Measurements from ENCODE around the gene PARD3B.

Gene PARD3B

DNA sequence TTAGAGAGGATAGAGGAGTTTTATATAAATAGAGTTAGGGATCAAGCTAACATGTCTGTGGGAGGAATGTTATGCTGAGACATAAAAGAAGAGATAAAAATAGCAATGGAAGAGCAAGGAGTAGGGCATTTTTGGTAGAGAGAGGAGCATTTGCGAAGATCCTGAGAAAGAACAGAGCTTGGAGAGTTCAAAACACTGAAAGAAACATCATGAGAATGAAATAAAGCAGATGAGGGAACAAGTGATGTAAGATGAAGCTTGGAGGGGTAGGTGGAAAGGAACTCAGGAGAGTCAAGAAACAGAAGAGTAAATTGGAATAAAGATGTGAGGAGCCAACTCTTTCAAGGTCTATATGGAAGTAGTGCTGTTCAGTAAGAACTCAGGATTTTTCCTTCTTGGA lies 308.6 kb downstream of the PARD3B start:
- no peak for DNase-seq

DNA sequence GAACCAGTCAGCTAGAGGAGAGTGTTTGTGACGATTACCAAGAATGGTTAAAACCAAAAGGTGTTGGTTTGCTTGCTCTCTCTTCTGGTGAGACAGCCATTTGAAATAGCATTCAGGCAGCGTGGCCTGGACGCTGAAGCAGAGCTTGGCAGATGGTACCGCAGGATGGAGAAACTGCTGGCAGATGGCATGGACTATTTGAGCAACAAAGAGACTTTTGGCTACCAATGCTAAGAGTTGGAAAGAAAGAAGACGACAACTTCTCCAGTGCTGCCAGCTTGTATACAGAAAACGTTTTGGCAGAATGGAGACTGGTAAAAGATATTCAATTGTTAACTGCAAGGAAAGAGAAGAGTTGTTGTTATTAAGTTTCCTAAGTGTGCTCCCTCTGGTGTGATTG lies 315.0 kb downstream of the PARD3B start:
- DNase-seq = no peak

DNA sequence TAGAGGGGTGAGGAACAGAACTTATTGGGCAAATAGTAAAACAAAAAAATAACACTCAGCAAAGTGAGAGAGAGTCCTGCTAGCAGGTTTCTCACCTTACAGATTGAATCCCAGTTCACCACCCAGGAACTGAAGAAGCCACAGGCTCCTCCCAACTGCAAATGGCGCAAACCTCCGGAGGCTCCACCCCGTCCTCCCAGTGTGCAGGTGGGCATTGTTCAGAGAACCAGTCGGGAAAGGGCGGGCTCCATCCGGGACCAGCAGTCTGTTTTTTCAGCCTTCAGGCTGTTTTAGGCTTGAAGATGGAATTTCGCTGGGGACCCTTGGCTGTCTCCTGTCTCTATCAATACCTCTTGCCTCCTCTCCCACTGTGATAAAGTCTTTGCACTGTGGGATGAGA lies 317.5 kb downstream of the PARD3B start:
- DNase-seq = no peak

DNA sequence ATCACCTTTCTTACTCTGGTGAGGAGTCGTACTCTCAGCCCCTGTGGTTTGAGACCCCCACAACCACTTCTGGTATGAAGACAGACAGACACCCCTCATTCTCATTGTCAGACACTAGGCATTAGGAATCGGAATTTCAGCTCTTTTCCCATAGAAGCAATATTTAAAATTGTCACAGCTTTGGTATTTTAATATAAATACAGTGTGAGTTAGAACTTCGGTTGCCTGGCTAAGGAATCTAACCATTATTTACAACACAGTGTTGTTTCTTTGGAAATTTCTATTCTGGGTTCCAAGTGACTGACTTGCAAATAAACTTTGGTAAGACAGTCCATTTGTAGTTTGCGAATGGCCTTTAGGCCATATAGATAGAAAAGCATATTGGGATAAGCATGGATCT lies 318.1 kb downstream of the PARD3B start:
- no peak for DNase-seq

DNA sequence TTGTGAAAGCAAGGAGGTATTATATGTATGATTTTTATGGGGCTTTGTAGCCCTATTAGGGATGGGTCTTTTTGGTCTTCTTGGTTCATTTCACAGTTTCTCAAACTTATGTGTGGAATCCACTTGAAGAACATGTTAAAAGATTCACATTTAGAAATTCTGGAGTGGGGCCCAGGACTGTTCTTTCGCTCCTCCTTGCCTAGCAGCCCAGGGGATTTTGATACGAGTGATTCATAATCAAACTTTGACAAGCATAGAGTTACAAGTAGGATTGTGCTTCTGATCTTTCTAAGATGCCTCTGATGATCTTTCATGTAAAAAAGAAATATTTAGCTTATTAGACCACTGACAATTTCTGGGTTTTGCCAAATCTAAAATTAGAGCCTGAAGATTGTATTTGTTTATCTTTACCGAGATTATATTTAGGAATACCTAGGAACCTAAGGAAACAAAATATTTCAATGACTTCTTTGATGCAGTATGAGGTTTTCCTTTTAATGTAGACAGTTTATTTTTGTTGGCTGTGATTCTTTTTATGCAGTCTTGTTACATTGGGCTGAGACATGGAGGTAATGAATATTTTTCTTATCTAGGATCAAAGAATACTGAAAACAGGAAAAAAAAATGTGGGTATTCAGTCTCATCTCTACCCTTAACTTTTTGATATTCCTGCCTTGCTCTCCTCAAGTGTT lies 324.0 kb downstream of the PARD3B start:
- no peak for DNase-seq

DNA sequence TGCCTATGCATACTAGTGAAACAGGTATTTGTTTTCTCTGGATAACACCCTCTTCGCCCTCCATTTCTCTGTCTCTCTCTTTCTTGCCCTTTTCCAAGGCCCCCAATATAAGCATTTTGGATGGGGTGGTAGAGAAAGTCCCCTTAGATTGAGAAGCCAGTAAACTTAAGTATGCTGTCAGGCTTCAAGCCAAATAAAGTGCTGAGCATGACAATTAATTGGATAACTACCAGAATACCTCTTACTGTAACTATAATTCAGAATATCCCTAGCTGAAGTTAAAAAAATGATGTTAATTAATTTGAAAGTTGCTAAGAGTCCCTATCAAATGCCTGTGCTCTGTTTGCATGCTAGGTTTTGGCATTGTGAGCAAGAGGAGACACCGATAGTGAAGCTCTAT lies 324.8 kb downstream of the PARD3B start:
- no peak for DNase-seq

DNA sequence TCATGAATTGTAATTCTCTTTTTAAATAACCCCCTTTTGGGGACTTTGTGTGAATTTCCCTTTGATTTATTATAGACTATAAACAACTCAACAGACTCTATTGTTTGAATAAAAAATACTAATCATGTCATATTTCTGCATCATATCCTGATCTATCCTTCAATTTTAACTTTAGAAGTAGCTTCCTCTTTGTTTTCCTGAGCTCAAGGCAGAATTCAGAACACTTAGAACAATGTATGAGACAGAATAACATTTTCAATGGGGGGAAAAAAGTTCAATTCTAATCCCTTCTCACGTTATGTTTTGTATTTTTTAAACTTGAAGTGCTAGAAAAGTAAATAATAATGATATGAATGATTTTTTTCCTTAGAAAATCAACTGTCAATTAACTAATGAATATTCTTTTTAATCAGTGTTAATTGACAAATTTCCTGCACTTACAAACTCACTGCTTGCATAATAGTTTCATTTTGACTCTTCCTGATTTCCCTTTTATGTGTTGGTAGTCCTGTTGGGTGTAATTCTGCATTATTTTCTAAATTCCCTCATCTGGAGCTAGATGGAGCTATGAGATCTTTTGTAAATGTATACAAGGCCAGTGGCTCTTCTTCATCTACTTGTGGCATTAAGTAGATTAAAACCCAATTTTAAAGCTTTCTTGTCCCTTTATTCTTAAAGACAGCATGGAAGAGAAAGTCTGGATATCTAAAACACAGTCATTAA lies 326.1 kb downstream of the PARD3B start:
- DNase-seq = no peak

DNA sequence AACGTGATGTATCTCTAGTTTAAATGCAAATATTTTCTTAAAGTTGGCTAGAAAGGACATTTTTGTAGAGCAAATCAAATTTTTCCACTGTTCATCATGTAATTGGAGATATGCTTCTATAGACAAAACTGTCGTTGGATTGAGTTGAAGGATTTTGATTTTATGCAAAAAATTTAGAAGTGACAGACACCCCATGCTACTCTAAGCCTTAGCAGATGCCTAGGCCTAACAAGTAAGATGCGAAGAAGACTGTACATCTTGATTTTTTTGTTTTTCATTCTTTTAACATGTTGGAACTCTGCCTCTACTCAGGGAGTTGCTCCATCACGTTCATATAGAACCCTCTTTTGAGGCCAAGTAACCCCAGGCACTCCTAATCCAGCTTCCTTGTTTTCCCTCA lies 331.0 kb downstream of the PARD3B start:
- DNase-seq = no peak

DNA sequence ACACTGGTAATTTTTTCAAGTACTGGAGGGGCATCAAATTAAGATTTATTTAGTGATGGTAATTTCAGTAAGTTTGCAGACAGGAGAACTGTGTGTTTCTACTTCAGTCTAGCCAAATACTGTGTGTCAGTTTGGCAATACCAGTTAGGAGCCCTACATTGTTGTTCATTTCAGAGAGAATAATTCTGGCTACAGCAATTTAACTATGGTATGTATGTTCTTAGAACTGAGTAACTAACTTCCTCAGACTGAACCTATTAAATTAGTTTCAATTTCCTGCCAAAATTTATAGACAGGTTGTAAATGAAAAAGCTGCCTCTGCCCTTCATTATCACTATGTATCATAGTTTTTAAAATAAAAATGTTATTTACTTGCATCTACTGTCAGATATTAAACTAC lies 332.4 kb downstream of the PARD3B start:
- DNase-seq = no peak

DNA sequence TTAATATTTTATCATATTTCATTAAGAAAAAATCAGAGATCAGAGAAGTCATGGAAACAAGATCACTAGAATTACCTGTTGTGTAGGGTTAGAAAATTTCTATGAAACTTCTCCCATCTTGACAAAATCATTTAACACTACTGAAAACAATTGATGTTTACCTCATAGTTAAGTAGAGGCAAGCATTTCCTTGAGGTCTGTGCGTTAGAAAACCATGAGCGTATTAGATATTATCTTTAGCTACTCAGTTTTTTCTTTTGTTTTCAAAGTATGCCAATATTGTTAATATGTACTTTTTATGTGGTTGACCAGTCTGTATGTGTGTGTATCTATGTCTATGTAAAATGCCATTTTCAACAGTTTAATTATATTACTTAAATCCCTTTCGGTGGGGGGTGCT lies 335.7 kb downstream of the PARD3B start:
- no peak for DNase-seq

DNA sequence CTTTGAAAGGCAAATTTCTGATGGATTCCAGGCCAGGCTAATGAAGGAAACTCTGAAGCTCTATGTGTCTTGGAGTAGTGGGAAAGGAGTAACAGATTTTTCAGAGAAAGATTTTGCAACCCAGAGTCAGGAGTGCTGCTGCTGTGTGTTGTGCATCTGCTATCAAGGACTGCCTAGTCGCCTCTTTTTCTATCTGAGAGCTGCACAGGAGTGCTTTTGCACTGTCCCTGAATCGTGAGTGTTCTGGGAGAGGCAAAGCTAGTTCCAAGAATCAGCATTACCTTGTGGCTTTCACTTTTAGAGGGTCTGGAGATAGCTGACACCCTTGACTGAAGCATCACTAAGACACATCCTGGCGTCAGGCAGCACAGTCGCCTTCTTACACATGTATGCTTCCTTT lies 336.4 kb downstream of the PARD3B start:
- DNase-seq = no peak

DNA sequence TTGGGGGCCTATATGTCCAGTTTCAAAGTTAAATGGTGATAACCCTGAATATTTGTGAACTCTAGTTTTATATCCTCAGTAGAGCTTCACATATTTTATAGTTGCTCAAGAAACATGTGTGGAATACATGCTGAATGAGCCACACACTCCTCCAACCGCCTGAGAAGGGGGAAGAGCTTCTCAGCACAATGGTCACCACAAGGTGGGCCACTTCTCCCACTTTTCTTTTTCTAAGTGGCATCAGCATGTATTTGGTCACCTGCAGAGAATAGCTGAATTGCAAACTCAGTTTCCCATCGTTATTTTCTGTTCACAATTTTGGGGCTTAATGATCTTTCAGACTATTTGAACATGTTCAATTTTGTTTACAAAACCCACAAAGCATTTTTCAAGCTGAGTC lies 340.5 kb downstream of the PARD3B start:
- DNase-seq = no peak

DNA sequence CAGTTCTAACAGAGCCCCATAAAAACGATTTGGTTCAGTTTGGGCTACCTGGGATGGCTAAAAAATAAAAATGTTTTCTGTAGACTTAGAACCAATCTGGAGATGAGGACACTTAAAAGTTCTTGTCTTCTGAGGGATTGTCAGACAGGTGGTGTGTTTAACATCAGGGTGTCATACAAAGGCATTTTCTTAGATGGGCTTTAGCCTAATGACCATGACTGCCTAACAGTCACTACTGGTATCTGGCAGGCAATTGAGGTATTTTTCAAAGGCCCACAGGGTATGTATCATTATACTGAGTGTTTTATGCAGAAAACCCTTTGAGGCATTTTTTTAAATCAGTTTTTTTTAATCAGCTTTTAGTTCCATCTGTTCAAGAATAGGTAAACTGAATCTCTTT lies 341.4 kb downstream of the PARD3B start:
- no peak for DNase-seq

DNA sequence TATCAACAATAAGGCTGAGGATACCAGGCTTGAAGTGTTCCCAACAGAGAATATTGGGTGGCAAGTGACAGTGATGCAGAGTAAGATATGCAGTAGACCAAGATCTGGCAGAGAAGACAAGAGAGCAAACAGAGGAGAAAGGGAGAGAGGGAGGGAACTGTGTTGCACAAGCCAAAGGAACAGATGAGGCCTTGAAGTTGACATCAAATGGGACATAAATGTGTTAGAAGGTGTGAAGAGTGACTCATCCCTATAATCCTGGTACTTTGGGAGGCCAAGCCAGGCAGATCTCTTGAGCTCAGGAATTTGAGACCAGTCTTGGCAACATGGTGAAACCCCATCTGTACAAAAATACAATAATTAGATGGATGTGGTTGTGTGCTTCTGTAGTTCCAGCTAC lies 342.9 kb downstream of the PARD3B start:
- no peak for DNase-seq

DNA sequence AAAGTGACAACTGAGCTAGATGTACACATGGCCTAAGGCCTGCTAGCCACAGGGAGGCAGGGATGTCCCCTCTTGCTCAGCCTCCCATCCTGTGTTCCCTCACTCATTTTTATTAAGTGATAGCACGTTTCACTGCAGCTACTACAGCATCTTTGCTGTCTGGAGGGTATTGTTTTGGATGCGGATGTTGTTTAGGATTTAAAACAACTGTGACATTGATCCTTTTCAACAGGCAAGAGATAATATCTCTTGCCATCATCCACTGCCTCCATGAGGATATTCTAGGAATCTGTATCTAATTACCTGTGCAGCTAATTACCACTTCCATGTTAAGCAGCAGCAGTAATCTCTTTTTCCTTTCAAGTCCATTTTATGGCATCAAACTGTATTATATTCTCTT lies 345.4 kb downstream of the PARD3B start:
- no peak for DNase-seq

DNA sequence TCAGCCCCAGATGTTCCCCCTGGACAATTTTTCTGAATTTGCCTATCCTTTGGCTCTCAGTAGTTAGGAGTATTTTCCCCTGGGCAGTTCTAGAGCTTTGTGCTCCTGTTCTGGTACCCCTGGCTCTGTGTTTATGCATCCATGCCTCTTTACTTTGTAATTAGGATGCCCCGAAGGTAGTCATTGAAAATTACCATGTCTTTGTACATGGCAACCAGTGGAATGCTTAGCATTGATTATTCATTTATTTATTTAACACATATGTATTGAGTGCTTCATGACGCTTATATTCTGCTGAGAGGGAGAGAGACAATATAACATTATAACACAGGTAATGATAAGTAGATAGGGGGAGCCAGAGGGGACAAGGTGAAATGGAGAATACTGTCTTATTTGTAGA lies 346.5 kb downstream of the PARD3B start:
- no peak for DNase-seq

DNA sequence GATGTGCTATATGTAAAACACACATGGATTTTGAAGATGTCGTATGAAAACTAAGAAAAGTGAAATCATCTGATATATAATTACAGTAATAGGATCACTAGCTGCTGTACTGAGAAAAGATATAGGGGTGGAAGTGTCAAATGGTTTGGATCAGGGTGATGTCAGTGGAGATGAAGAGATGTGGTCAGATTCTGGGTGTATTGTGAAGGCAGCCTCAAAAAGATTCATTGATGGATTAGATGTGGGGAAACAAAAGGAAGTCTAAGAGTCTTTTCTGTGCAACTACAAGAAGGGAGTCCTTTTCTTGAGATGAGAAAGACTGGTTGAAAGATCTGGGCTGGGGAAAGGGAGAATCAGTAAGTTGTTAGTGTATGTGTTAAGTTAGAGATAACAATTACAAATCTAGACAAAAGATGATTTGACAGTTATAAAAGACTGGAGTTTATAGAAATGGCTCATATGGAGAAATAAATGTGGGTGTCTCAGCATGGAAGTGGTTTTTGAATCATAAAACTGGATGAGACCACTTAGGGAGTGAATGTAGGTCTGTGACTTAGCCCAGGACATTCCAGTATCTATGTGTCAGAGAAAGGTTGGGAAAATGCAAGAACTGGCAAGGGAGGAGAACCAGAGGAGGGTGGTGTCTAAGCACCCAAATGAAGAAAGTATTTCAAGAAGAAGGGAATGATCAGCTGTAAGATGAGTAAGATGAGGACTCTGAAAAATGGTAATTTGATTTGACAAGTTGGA lies 347.4 kb downstream of the PARD3B start:
- DNase-seq = no peak

DNA sequence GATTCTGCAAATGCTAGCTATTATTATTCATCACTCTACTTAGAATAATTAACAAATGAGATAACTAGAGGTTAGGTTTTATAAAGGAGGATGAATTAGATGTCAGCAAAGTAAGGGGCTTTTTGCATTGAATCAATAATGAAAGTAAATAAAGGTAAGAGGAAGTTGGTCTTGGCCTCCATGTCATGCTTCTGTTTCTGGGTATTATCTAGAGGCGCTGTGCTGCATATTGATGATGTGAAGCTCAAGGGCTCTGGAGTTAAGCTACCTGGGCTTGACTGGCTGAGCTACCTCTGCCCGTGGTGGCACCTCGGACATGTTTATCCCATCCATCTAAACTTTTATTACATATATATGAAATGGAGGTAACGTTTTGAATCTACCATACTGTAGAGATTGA lies 350.9 kb downstream of the PARD3B start:
- DNase-seq = no peak

DNA sequence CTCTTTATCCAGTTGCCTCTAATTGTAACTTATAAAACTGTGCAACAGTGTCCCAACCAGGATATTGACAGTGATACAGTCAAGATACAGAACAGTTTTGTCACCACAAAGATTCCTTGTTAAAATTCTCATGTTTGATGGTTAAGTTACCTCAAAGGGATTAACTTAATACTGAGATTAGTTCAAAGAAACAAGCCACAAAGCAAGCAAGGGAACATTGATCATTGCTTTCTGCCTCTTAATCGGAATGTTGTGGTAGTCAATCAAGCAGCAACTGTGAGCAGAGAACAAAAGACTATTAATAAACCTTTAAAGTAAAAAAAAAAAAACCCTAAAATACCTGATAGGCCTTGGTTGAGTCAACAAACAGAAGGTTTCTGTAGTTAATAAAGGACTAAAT lies 352.3 kb downstream of the PARD3B start:
- DNase-seq = no peak

DNA sequence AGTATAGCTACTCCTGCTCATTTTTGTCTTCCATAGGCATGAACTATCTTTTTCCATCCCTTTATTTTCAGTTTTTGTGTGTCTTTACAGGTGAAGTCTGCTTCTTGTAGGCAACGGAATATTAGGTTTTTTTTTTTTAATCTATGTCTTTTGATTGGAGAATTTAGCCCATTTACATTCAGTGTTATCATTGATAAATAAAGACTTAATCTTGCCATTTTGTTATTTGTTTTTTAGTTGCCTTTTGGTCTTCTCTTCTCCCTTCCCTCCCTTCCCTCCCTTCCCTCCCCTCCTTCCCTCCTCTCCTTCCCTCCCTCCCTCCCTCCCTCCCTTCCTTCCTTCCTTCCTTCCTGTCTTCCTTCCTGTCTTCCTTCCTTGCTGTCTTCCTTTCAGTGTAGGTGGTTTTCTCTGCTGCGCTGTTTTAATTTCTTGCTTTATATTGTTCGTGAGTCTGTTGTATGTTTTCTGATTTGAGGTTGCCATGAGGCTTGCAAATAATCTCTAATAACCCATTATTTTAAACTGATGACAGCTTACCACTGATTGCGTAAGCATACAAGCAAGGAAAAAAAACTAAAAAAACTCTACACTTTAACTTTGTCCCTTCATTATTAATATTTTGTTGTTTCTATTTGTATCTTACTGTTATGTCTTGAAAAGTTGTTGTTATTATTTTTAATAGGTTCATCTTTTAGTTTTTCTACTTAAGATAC lies 353.8 kb downstream of the PARD3B start:
- no peak for DNase-seq

DNA sequence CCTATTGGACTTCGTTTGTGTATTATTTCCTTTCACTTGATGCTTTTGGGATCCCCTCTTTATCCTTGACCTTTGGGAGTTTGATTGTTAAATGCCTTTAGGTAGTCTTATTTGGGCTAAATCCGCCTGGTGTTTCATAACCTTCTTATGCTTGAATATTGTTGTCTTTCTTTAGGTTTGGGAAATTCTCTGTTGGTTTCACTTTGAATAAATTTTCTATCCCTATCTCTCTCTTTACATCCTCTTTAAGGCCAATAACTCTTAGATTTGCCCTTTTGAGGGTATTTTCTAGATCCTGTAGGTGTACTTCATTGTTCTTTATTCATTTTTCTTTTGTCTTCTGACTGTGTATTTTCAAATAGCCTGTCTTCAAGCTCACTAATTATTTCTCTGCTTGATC lies 354.7 kb downstream of the PARD3B start:
- DNase-seq = no peak

DNA sequence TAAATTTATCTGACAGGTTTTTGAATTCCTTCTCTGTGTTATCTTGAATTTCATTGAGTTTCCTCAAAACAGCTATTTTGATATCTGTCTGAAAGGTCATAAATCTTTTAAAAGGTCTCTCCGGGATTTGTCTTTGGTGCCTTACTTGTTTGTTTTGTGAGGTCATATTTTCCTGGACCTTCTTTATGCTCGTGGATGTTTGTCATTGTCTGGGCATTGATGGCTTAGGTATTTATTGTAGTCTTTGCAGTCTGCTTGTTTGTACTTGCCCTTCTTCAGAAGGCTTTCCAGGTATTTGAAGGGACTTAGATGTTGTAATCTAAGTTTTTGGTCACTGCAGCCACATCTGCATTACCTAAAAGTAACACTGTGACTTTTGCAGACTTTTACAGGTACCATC lies 355.2 kb downstream of the PARD3B start:
- no peak for DNase-seq

DNA sequence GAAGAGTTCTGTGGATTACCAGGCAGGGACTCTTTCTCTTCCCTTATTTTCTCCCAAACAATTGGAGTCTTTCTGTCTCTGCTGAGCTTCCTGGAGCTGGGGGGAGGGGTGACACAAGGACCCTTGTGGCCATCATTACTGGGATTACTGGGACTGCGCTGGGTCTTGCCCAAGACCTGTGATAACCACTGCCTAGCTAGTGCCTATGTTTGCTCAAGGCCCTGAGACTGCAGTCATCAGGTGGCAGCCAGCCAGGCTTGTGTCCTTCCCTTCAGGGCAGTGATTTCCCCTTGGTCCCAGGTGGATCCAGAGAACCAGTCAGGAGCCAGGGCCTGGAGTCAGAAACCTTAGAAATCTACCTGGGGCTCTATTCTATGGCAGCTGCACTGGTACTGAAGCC lies 355.6 kb downstream of the PARD3B start:
- no peak for DNase-seq

DNA sequence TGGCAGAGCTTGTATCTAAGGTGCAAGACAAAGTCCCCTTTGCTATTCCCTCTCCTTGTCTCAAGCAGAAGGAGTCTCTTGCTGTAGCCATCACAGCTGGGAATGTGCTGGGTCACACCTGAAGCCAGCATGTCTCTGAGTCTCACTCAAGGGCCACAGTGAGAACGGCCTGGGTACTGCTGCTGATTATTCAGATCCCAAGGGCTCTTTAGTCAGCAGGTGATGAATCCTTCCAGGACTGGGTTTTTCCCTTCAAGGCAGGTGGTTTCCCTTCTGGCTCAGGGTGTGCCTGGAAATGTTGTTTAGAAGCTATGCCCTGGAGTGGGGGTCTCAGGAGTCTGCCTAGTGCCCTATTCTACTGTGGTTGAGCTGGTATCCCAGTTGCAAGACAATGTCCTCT lies 356.3 kb downstream of the PARD3B start:
- no peak for DNase-seq
